Neural cell (in vitro differentiated cells): Measurements from ENCODE around the gene ERN2. TPM values are rescaled to one million over a fixed set of nuclear protein-coding genes. Genes with fewer than 3 reads are reported as not detected.

ENCODE experiments used
- H2AFZ ChIP-seq: fragments of 200-600, 300-800 bp; sonication (generic), shearing (Covaris generic); 2 replicates; pipeline ENCODE4 v1.6.0; 2014; ENCODE audit warnings: low read depth, mild to moderate bottlenecking, antibody characterized with exemption, low read length, moderate library complexity
- H3F3A ChIP-seq: fragments of 200-600 bp; shearing (Covaris generic); 2 replicates; pipeline ENCODE4 v1.6.1; 2016; ENCODE audit warnings: mild to moderate bottlenecking, moderate library complexity, mixed read lengths, antibody characterized with exemption, low read length; ENCODE audit not compliant: insufficient read depth, poor library complexity, severe bottlenecking
- H3K27ac ChIP-seq: fragments of 200-600, 300-800 bp; sonication (generic), shearing (Covaris generic); 2 replicates; pipeline ENCODE4 v1.5.1; 2014; ENCODE audit warnings: mild to moderate bottlenecking, low read length, moderate library complexity
- H3K27me3 ChIP-seq: fragments of 300-800, 200-600 bp; sonication (generic), shearing (Covaris generic); 2 replicates; pipeline ENCODE4 v1.6.0; 2014; ENCODE audit warnings: mild to moderate bottlenecking, low read depth, low read length, moderate library complexity; ENCODE audit not compliant: insufficient read depth
- H3K36me3 ChIP-seq: fragments of 300-800, 200-600 bp; sonication (generic), shearing (Covaris generic); 2 replicates; pipeline ENCODE4 v1.5.1; 2014; ENCODE audit warnings: mild to moderate bottlenecking, antibody characterized with exemption, low read length, moderate library complexity; ENCODE audit not compliant: insufficient read depth
- H3K4me2 ChIP-seq: fragments of 300-800, 200-600 bp; sonication (generic), shearing (Covaris generic); 2 replicates; pipeline ENCODE4 v1.6.0; 2014; ENCODE audit warnings: mild to moderate bottlenecking, low read length
- H3K4me3 ChIP-seq: fragments of 300-800, 200-600 bp; sonication (generic), shearing (Covaris generic); 2 replicates; pipeline ENCODE4 v1.5.1; 2014; ENCODE audit warnings: mild to moderate bottlenecking, low read length, moderate library complexity
- H3K79me2 ChIP-seq: fragments of 200-600 bp; shearing (Covaris generic); replicated peaks from 2 replicates; pipeline ENCODE4 v1.6.0; 2014; ENCODE audit warnings: mild to moderate bottlenecking, low read length, moderate library complexity; ENCODE audit not compliant: insufficient read depth
- H3K9ac ChIP-seq: fragments of 300-800, 200-600 bp; sonication (generic), shearing (Covaris generic); 2 replicates; pipeline ENCODE4 v1.6.1; 2016; ENCODE audit warnings: mild to moderate bottlenecking, low read length, mixed read lengths
- H3K9me2 ChIP-seq: fragments of 200-600 bp; shearing (Covaris generic); 2 replicates; pipeline ENCODE4 v1.6.1; 2016; ENCODE audit warnings: mild to moderate bottlenecking, low read length, mixed read lengths; ENCODE audit not compliant: insufficient read depth
- H3K9me3 ChIP-seq: fragments of 200-600, 300-800 bp; sonication (generic), shearing (Covaris generic); 2 replicates; pipeline ENCODE4 v1.6.1; 2016; ENCODE audit warnings: mild to moderate bottlenecking, mixed run types, low read length, moderate library complexity, mixed read lengths
- H4K20me1 ChIP-seq: fragments of 200-600 bp; shearing (Covaris generic); 2 replicates; pipeline ENCODE4 v1.6.1; 2016; ENCODE audit warnings: mild to moderate bottlenecking, mixed run types; ENCODE audit not compliant: insufficient read depth
- EP300 ChIP-seq: fragments of 450-650 bp; conservative IDR thresholded peaks from 2 replicates; pipeline ENCODE4 v1.6.1; 2014; ENCODE audit warnings: antibody characterized with exemption, mild to moderate bottlenecking, moderate library complexity; ENCODE audit not compliant: poor library complexity, severe bottlenecking
- EZH2 ChIP-seq: fragments of 200-600, 300-800 bp; shearing (Covaris generic), sonication (generic); IDR thresholded peaks from 2 replicates; pipeline ENCODE4 v1.6.1; 2014; ENCODE audit warnings: antibody characterized with exemption, low read length, borderline replicate concordance, mild to moderate bottlenecking; ENCODE audit not compliant: insufficient read depth, poor library complexity, severe bottlenecking
- MXI1 ChIP-seq: fragments of 450-650 bp; conservative IDR thresholded peaks from 2 replicates; pipeline ENCODE4 v1.6.1; 2014; ENCODE audit warnings: antibody characterized with exemption, mild to moderate bottlenecking; ENCODE audit not compliant: poor library complexity, severe bottlenecking
- POLR2AphosphoS5 ChIP-seq: IDR thresholded peaks from 2 replicates; pipeline ENCODE4 v1.6.1; 2012
- RAD21 ChIP-seq: fragments of 450-650 bp; conservative IDR thresholded peaks from 2 replicates; pipeline ENCODE4 v1.6.1; 2014; ENCODE audit warnings: antibody characterized with exemption, mild to moderate bottlenecking, moderate library complexity
- REST ChIP-seq: IDR thresholded peaks from 2 replicates; pipeline ENCODE4 v1.6.1; 2012; ENCODE audit warnings: borderline replicate concordance
- SMC3 ChIP-seq: fragments of 450-650 bp; conservative IDR thresholded peaks from 2 replicates; pipeline ENCODE4 v1.6.1; 2014; ENCODE audit warnings: antibody characterized with exemption, mild to moderate bottlenecking, moderate library complexity; ENCODE audit not compliant: poor library complexity
- TAF1 ChIP-seq: IDR thresholded peaks from 2 replicates; pipeline ENCODE4 v1.6.1; 2012; ENCODE audit warnings: low read depth
- polyA plus RNA-seq: library from polyadenylated mRNA; depleted of rRNA; stranded (reverse); fragments of >200 nt; gene quantifications from 2 replicates; pipeline ENCODE4 v1.2.3, GENCODE V29; 2014
- TF ChIP-seq, protein P1 (sequence below): fragments of 450-650 bp; IDR thresholded peaks from 2 replicates; pipeline ENCODE4 v1.5.1; 2014; ENCODE audit warnings: antibody characterized with exemption, mild to moderate bottlenecking, moderate library complexity; ENCODE audit not compliant: poor library complexity, severe bottlenecking

Gene ERN2
- polyA plus RNA-seq, 1 donor from 2014 or later: not detected

DNA sequence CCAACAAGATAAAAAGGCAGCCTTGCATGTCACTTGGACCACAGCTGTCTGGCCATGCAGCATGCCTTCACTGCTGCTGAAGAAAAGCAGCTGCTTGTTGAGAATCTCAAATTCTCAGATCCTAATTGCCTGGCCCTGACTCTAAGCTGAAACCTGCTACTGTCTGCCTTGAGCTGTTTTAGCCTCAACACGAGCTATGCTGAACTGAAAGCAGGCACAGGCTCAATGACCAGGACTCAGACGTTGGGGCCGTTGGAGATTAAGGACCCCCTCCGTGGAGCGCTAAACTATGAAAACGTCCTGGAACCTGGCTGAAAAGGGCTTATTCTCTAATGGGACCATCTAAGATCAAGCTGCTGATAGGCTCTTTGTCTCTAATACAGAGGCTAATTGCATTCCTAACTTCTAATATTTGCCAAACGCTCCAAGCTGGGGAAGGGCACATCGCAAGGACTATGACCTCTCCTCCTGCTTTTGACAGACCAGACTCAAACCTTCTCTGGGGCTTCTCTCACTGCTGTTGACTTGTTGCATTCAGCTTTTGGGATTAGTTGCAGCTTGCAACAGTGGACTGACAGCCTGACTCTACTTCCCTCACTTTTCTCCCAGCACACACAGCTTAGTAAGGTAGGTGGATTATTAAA, 38.9 kb downstream of the ERN2 start:
- no peak overlapping the region for H3K9ac ChIP-seq
- H3K4me3 ChIP-seq: no peak overlapping the region
- peaks cover 4% of the 10 kb centered on the region for H3K36me3 ChIP-seq
- no peak overlapping the region for H2AFZ ChIP-seq
- TF ChIP-seq MXI1: no peak
- no peak for TF ChIP-seq REST
- TF ChIP-seq EZH2: no peak
- no peak for TF ChIP-seq SMC3
- TF ChIP-seq TAF1: no peak
- TF ChIP-seq, protein P1, sequence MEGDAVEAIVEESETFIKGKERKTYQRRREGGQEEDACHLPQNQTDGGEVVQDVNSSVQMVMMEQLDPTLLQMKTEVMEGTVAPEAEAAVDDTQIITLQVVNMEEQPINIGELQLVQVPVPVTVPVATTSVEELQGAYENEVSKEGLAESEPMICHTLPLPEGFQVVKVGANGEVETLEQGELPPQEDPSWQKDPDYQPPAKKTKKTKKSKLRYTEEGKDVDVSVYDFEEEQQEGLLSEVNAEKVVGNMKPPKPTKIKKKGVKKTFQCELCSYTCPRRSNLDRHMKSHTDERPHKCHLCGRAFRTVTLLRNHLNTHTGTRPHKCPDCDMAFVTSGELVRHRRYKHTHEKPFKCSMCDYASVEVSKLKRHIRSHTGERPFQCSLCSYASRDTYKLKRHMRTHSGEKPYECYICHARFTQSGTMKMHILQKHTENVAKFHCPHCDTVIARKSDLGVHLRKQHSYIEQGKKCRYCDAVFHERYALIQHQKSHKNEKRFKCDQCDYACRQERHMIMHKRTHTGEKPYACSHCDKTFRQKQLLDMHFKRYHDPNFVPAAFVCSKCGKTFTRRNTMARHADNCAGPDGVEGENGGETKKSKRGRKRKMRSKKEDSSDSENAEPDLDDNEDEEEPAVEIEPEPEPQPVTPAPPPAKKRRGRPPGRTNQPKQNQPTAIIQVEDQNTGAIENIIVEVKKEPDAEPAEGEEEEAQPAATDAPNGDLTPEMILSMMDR: no peak
- no peak for TF ChIP-seq EP300
- TF ChIP-seq RAD21: no peak
- no peak for TF ChIP-seq POLR2AphosphoS5
- H3F3A ChIP-seq: no peaks in the 10 kb centered on the region
- H3K9me3 ChIP-seq: no peaks in the 10 kb centered on the region
- H3K79me2 ChIP-seq: no peaks in the 10 kb centered on the region
- no peak overlapping the region for H3K27ac ChIP-seq
- H3K4me2 ChIP-seq: no peak overlapping the region
- no peaks in the 10 kb centered on the region for H3K27me3 ChIP-seq
- no peaks in the 10 kb centered on the region for H3K9me2 ChIP-seq
- H4K20me1 ChIP-seq: peaks cover 5% of the 10 kb centered on the region

DNA sequence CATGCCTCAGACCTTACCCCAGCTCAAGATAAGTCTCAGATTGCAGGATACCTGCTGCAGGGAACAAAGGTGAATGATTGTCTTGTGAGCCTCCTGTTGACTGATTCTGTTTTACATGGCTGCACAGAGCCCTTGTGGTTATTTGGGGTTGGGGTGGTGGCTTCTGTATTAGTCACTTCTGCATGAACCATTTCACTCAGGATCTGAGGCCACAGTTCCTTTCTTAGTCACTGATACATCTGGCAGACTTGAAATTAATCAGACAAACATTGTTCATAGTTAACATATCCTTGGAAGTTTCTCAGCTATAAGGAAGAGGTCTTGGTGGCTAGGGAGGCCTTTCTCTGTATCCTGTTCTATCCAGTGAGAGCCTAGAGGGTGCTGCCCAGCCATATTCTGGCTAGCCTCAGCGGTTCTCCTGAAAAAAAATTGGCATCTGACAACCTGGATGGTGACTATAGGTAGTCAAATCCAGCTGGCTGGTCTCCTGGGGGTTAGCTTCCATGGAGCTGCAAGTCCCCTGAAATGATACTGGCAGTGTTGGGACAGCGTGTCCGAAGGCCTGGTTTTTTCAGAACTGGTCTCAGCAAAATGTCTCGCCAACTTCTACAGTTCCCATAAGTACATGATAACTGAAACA, 42.8 kb downstream of the ERN2 start:
- no peak for TF ChIP-seq REST
- no peak for TF ChIP-seq EZH2
- TF ChIP-seq EP300: no peak
- TF ChIP-seq RAD21: no peak
- no peak for TF ChIP-seq SMC3
- no peak for TF ChIP-seq MXI1
- no peak for TF ChIP-seq POLR2AphosphoS5
- TF ChIP-seq, protein P1: no peak
- no peak for TF ChIP-seq TAF1
- H3K9me2 ChIP-seq: no peaks in the 10 kb centered on the region
- H2AFZ ChIP-seq: no peak overlapping the region
- no peaks in the 10 kb centered on the region for H4K20me1 ChIP-seq
- no peaks in the 10 kb centered on the region for H3K9me3 ChIP-seq
- no peak overlapping the region for H3K27ac ChIP-seq
- no peaks in the 10 kb centered on the region for H3K27me3 ChIP-seq
- no peaks in the 10 kb centered on the region for H3F3A ChIP-seq
- no peak overlapping the region for H3K9ac ChIP-seq
- no peaks in the 10 kb centered on the region for H3K79me2 ChIP-seq
- H3K36me3 ChIP-seq: peaks cover 4% of the 10 kb centered on the region
- no peak overlapping the region for H3K4me3 ChIP-seq
- no peak overlapping the region for H3K4me2 ChIP-seq
